Measurements from ENCODE around the gene MOBP.
"Not testable (repeated sequence)": the region's sequence is repeated elsewhere in the genome, so short reads cannot be mapped to it uniquely, and the experiment has no call there.

The MOBP gene

DNA sequence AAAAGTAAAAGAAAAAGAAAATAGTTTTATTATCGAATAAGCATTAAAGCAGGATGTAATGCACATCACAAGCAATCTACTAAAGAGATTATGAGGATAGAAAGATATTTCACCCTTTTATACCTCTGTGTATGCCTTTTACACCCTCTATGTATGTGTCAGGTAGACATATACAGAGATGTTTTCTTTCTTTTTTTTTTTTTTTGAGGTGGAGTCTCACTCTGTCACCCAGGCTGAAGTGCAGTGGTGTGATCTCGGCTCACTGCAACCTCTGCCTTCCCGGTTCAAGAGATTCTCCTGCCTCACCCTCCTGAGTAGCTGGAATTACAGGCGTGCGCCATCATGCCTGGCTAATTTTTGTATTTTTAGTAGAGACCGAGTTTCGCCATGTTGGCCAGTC is 13.6 kb upstream of the MOBP start:
- DNase-seq = not testable (repeated sequence)

DNA sequence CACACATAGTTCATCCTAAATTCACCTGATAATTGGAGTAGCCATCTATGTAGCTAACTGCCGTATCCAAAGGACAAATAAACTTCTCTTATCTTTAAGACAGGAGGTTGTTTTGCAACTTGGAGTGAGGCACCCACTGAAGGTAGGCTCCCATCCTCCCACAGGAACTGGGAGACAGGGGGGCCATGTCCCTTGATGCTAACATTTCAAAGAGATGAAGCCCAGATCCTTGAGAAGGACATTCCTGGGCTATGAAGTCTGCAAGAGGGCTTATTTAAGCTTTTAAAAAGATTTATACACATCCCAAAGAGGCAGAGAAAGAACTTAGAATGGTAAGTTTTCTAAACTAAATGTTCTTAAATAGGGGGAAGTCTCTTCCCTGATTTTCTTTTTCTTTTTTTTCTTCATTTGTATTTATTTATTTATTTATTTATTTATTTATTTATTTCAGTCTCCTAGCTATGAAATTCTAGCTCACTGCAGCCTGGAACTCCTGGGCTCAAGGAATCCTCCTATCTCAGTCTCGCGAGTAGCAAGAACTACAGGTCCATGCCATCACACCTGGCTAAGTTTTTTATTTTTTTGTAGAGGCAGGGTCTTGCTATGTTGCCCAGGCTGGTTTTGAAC is 12.8 kb upstream of the MOBP start:
- DNase-seq = no peak

DNA sequence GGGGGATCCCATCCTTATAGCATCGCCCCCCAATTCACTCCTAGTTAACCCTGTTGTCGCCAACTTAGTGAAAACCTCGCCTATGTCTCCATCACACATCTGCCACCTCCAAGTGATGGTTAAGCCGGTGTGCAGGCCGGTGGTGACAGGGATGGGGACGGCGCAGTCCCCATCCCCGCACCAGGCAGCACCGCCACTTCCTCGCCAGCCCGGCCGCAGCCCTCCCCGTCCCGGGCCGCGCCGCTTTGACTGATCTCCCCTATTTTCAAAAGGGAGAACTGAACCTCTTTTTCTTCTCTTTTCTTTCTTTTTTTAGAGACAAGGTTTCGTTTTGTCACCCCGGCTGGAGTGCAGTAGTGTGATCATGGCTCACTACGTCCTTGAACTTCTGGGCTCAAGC is 11.3 kb upstream of the MOBP start:
- DNase-seq = no peak

DNA sequence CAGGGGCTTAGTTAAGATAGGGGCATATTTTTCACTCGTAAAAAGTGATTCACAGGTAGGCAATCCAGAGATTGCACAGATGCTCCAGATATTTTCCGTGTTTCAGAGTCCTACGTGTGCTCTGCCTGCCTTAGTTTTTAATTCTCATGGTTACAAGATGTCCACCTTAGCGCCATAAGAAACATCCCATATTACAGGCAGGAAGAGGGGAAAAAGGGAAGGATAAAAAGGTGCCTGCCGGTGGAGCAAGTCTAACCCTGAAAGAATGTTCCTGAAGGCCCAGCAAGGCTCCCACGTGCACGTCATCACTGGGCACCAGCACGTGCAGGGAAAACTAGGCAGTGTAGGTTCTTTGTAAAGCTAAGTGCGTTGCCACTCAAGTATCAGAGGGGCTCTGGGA is 10.1 kb upstream of the MOBP start:
- no peak for DNase-seq

DNA sequence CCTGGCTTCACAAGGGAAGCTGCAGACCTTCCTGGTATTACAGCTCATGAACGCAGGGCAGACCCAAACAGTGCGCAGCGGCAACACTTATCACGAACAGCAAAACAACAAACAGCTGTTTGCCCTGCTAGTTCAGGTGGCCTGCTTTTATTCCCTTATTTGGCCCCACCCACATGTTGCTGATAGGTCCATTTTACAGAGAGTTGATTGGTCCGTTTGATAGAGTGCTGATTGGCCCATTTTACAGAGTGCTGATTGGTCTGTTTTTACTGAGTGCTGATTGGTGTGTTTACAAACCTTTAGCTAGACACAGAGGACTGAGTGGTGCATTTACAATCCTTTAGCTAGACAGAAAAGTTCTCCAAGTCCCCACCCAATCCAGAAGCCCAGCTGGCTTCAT is 8.9 kb upstream of the MOBP start:
- not testable (repeated sequence) for DNase-seq

DNA sequence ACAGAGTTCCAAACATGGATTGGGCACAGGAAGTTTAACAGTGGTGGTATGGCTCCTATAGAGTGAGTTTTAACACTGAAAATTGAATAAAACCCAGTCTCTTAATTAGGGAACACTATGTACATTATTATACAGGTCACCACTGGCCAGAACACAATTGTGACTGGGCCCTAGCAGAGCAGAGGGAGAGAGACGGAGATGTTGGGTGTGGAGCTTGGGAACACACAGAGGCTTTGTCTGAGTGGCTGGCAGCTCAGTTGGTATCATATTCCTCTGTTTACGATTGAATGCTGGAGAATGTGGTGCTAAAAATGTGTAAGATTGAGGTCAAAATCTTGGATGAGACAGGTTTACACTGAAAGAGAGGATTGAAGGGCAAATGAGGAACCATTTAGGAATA is 6.8 kb upstream of the MOBP start:
- no peak for DNase-seq

DNA sequence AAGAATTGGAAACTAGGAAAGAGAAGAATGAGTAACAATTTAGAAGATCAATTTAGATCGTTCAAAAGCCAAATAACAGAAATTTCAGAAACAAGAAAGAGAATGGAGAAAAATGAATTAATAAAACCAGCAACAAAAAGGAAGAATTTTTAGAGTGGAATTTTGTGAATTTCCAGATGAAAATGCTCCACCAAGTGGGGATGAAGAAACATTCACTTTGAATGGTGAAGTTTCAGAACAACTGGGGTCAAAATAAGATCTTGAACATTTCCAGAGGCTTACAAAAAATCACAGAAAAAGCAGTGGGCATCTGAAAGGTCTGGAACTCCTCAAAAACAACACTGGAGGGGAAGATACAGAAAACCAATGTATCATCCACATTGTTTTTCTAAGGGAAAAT is 4.2 kb upstream of the MOBP start:
- DNase-seq = no peak

DNA sequence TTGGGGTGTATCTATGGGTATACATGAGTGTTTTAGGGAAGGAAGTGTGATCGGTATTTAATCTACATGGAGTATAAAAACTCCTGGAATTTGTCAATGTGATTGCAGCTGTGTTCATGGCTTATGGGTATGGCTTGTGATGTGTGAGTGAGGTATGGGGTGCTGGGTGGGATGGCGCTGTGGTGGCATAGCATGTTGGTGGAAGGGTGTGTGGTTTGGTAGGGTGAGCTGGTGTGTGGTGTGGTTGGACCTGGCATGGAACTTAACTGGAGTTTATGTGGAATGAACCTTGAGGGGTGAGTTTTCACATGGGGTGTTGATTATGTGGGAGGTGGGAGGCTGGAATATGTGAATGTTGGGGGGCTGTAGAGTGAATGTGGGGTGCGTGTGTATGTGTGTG is 492 bp upstream of the MOBP start:
- no peak for DNase-seq

DNA sequence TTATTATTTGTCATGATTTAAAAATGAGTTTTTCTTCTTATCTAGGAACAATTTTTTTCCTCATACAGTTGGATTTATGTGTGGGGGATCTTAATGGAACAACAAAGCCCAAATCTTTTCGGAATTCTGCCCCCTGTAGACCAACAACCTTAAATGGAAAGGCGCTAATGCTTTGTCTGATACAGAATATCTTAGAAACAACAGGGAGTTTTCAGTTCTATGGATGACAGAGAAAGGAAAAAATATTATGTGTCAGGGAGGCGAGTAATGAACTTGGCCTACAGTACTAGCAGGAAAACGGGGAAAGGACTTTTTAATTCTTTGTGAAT is 592 bp downstream of the MOBP start:
- no peak for DNase-seq

DNA sequence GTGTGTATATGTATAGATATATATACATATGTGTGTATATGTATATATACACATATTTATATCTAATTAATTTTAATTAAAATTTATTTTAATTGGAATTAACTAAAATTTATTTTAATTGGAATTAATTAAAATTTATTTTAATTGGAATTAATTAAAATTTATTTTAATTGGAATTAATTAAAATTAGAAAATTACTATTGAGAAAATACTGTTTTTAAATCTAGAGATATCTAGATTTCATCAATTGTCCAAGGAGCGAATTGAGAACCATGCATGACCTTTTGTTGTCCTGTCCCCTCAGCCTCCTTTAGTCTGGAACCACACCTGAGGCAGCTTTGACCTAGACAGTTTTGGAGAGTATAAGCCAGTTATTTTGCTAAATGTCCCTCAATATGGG is 1.8 kb downstream of the MOBP start:
- DNase-seq = no peak

DNA sequence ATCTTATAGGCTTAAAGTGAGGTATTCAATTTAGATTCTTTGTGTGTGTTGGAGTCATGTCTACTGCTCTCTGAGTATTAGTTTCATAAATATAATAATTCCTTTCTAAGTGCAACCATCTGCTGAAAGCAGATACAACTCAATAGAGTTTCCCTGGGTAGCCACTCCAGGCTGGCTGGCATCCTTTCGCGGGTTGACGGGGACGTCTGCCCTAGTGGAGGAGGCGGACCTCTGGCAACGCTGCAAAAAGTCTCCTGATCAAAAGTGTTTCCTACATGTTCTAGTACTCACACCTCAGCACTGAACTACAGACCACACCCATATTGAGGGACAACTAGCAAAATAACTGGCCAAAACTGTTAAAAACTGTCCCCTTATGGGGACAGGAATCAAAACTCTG is 2.5 kb downstream of the MOBP start:
- DNase-seq = no peak

DNA sequence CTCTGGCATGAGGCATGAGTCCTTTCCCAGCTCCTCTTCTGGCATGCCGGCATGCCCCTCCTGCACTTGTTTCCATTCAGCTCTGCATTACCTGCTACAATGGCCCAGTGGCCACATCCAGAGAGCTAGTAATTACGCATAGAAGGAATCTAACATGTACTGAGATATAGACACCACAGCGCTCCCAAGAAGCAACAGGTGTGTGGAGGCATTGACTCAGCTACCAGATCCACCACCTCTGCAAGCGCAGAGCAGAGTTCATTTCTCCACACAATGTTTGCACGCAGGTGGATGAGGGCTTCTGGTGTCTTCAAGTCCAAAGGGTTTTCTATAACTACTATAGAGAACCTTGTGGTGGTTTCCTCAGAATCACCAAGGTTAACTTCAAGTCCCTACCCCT is 4.2 kb downstream of the MOBP start:
- no peak for DNase-seq

DNA sequence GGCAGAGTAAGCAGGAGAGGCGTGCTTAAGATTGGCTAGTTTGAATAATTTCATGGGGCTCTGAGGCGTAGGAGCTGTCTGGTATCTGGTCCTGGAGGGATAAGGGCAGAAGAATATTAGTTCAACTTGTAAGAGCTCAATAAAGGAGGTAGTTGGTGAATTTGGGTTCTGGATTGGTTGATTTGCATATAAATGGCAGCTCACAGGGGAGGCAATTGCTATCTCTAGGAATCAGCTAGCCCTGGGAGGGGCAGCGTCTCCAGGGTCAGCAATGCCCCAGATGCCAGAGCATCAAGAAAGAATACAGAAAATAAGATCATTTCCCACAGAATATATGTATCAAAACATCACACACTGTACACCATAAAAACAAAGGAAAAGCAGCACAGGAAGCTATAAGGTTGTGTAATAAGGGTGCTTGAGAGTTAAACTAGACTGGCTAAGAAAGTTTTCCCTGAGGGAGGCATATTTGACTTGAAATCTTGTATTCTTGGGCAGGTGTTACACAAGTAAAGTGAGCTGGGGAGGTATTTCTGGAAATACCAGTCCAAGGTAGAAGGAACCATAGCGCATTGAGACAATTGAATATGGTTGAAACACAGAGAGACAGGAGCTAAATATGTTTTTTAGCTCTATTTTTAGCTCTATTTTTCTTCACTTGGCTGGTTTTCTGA is 6.1 kb downstream of the MOBP start:
- DNase-seq = no peak

DNA sequence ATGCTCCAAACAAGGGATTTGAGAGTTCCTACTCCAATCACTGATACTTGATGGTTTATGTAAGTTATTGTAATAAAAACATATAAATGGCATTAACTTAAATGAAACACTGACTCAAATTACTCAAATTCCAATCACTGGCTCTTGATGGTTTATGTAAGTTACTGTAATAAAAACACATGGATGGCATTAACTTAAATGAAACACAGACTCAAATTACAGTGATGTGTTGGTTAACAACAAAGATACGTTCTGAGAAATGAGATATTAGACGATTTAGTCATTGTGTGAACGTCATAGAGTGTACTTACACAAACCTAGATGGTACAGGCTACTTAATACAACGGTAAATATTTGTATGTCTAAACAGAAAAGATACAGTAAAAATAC is 6.6 kb downstream of the MOBP start:
- no peak for DNase-seq

DNA sequence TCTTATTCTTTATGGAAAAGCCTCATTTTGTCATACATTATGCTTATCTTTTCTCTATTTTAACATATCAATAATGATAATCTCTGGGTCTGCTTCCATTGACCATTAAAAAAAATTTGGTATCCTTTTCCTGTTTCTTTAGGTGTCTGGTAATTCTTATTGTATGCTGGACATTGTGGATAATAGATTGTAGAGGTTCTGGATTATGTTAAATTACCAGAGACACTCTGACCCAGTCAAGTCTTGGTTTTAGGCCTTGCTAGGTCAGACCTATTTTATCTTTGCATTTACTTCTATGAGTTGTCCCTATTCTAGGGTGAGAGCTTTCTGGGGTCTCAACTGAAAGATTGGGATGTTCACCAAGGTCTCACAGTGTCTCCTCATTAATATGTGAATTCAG is 9.3 kb downstream of the MOBP start:
- no peak for DNase-seq

DNA sequence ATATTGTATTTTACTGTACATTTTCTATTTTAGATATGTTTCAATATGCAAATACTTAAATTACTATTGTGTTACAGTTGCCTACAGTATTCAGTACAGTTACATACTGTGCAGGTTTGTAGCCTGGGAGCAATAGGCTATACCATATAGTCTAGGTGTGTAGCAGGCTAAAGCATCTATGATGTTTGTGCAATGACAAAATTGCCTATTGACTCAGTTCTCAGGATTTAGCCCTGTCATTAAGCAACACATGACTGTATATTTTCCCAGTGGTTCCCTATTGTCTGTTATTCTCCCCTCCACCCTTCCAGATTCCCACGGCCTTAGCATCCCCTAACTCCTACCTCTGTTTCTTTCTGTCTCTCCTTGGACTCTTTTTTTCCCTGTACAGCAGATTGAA is 10.7 kb downstream of the MOBP start:
- DNase-seq = no peak

DNA sequence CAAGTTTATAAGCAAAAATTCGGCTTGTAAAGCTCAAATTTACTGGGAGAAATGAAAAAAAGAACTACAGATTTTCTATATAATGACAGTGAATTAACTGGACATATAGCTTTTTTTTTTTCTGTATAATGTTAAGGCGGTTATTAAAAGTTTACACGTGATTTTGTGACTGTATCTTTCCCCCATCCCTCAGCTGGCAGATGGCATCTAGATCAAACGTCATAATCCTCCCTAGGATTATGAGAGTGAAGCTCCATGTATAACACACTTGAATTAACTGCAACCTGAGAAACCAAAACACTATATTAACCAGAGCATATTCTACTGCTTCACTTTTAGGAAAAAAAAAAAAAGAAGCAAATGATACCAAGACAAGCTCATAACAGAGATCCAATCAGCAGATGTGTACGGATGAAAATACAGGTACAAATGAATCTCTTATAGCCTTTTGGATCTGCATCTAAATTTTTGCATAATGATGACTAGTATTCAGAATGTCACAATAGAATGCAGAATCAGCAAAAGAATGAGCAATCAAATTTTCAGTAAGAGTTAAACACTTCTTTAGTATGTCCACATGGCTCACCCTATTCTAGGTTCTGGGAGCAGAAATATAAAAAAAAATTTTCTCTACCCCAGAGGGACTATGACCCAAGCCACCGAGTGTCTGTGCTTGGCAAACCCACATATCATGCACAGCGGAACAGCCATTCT is 12.4 kb downstream of the MOBP start:
- no peak for DNase-seq

DNA sequence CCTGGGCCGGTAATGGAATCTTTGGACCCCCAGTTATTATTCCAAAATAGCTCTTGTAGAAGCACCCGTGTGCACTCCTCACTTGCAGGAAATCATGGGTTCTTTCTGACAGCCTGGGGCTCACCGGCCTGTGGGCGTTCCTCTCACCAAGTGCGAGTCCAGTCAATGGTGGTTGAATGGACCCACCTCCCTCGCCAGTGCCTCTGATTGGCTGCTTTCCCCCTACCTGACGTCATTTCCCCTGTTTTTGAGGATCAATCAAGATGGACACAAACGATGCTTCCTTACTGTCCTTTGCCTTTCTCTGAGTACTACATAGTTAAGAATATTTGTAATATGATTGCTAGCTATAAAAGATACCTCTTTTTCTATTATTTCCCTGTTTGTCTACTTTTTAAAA is 18.1 kb downstream of the MOBP start:
- no peak for DNase-seq

DNA sequence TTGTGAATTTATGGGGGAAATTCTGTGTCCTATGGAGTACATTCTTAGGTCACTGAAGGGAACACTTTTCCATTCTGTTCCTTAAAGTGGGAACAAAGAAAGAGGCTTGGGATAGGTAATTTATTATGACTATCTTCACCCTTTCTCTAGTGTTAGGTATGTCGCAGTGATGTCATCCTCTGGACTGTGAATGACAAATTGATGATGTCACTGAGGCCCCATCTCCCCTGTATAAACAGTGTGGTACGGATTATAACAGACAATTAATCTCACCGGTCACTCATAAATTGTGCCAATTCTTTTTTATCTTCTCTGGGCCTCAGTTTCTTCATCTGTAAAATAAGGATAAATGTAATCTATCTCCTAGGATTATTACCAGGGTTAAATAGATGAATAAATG is 23.5 kb downstream of the MOBP start:
- no peak for DNase-seq

DNA sequence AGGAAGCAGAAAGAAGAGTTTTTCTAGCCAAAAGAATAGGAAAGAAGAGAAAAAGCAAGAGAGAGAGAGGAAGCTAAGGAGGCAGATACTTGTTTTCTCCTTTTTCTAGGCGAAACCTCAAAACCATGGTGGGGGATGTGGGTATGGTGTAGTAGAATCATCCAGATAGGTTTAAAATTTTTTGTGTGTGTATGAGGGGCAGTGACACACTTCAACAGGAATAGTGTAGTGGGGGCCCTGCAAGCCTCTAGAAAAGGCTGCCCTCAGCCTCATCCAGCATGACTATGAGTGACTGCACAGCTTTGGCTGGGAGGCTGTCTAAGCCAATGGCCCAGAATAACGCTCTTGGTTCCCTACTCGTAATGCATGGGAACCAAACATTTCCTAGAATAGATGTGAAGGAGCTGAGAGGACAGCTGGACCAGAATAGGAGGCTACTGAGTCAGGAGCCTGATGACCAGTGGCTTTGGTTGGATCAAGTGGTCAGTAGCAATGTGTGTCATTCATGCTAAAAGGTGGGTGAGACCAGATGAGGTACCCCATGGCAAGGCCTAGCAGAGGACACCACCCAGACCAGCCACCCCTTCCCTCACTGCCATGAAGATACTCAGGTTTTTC is 24.4 kb downstream of the MOBP start:
- no peak for DNase-seq

DNA sequence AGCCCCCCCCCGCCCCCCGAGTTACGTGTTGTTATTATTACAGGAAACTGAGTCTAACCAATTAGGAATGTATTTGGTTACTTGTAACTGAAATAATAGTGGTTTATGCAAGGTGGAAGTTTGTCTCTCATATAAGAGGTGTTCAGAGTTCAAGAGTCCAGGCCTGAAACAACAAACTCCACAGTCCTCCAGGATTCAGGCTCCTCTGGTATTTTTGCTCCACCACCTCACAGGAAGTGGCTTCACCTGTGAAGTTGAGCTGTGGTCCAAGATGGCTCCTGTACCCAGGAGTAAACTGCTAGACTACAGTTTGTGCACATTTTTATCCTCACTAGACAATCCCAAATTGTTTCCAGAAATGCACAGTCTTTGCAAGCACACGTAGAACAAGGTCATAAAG is 27.3 kb downstream of the MOBP start:
- no peak for DNase-seq

DNA sequence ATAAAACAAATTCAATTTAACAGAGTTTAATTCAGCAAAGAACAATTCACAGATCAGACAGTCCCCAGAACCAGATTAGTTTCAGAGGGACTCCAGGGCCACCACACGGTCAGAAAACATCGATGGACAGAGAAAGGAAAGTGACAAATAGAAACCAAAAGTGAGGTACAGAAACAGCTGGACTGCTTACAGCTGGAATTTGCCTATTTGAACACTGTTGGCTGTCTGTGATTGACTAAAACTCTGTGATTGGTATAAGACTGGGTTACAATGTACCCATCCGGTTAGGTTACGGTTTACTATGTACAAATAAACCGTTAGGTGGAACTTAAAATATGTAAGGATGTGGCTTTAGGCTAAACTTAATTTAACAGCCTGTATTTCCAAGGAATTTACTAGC is 30.3 kb downstream of the MOBP start:
- DNase-seq = no peak

DNA sequence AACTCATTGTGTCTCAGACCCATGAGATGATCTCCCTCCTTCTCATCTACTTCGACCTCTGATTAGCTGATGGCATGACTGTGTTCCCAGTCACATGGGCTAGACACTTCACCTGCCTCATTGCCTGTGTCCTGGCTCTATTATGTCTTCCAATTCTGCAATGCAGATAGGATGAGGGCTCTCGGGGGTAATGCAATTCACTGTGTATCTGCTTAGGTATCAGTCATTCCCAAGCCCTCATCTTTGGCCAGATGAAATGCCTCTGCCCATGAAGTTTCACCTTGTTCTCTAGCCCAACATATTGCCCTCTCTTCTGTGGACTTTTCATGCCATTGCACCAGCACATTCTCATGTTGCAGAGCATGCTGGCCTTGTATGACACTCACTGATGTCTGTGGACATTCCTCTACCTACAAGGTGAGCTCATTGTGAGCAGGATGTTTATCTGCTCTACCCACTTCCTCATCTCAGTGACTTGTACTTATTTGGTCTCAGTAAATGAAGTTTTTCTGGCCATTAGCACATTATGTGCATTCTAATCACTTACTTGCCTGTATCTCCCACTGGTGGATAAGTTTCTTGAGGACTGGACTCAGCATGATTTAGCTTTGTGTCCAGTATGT is 32.3 kb downstream of the MOBP start:
- no peak for DNase-seq

DNA sequence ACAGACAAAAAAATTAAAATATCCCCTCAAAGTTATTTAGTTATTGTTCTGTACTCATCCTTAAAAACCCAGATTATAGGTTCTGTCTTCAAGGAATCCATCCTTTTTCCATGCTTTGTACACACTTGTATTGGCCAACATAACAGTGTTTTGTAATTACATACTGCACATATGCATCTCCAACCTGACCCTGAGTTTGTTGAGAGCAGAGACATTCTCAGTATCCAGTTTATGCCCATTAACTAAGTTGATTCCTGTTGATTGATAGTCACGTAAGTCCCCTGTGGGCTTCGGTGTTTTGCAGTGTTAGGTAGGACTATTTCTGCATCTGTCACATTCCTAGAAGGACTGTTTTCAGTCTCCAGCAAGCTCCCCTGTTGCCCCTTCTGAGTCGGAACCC is 33.6 kb downstream of the MOBP start:
- no peak for DNase-seq
